ENCODE results near the gene CDC42SE2. TPM values are rescaled to one million over a fixed set of nuclear protein-coding genes. Genes with fewer than 3 reads are reported as not detected.

The CDC42SE2 gene
- total RNA-seq, 1 donor from 2014 or later, result 23.6 TPM

- Mint-ChIP-seq H3K4me1 (no peaks in the 10 kb centered on the region), H3K36me3 (no peaks in the 10 kb centered on the region), H3K9me3 (no peaks in the 10 kb centered on the region)
Measured at GRCh38 chr5:131221008-131221703, 42.7 kb upstream of the CDC42SE2 start.

GRCh38 chr5:131221888-131222287, 42.0 kb upstream of the CDC42SE2 start:
- Mint-ChIP-seq H3K27ac (no peak overlapping the region), H3K4me3 (no peak overlapping the region), H3K9me3 (no peaks in the 10 kb centered on the region), H3K4me1 (no peaks in the 10 kb centered on the region), H3K36me3 (no peaks in the 10 kb centered on the region), H3K27me3 (ENCODE audit: low read depth) (no peaks in the 10 kb centered on the region)
- no peak for TF ChIP-seq CTCF (IDR thresholded peaks at IDR 0.05; ENCODE audit: unreplicated experiment)
- no peak for DNase-seq (ENCODE audit: low spot score in 2 of 2, unreplicated experiment in 2 of 2)

More at GRCh38 chr5:131221008-131221703, 42.7 kb upstream of the CDC42SE2 start:
- TF ChIP-seq CTCF (IDR thresholded peaks at IDR 0.05; ENCODE audit: unreplicated experiment), result no peak
- Mint-ChIP-seq H3K4me3 (no peak overlapping the region), H3K27me3 (ENCODE audit: low read depth) (no peaks in the 10 kb centered on the region), H3K27ac (no peak overlapping the region)
- no peak for DNase-seq (ENCODE audit: low spot score in 2 of 2, unreplicated experiment in 2 of 2)

GRCh38 chr5:131222731-131223130, 41.1 kb upstream of the CDC42SE2 start:
- no peak for TF ChIP-seq CTCF (IDR thresholded peaks at IDR 0.05; ENCODE audit: unreplicated experiment)
- no peak for DNase-seq (ENCODE audit: low spot score in 2 of 2, unreplicated experiment in 2 of 2)
- no peaks in the 10 kb centered on the region for H3K4me1 Mint-ChIP-seq
- no peaks in the 10 kb centered on the region for H3K36me3 Mint-ChIP-seq
- H3K27me3 Mint-ChIP-seq (ENCODE audit: low read depth), result no peaks in the 10 kb centered on the region
- H3K9me3 Mint-ChIP-seq, result no peaks in the 10 kb centered on the region
- H3K27ac Mint-ChIP-seq, result no peak overlapping the region
- H3K4me3 Mint-ChIP-seq, result no peak overlapping the region

GRCh38 chr5:131223751-131224386, 40.0 kb upstream of the CDC42SE2 start:
- TF ChIP-seq CTCF (IDR thresholded peaks at IDR 0.05; ENCODE audit: unreplicated experiment), result no peak
- no peaks in the 10 kb centered on the region for H3K36me3 Mint-ChIP-seq
- no peak for DNase-seq (ENCODE audit: low spot score in 2 of 2, unreplicated experiment in 2 of 2)
- no peaks in the 10 kb centered on the region for H3K27me3 Mint-ChIP-seq (ENCODE audit: low read depth)
- H3K4me3 Mint-ChIP-seq, result no peak overlapping the region
- H3K9me3 Mint-ChIP-seq, result no peaks in the 10 kb centered on the region
- no peaks in the 10 kb centered on the region for H3K4me1 Mint-ChIP-seq
- H3K27ac Mint-ChIP-seq, result no peak overlapping the region

GRCh38 chr5:131224387-131225201, 39.3 kb upstream of the CDC42SE2 start:
- Mint-ChIP-seq H3K4me1 (no peaks in the 10 kb centered on the region), H3K36me3 (no peaks in the 10 kb centered on the region), H3K27me3 (ENCODE audit: low read depth) (no peaks in the 10 kb centered on the region), H3K27ac (no peak overlapping the region), H3K4me3 (no peak overlapping the region), H3K9me3 (no peaks in the 10 kb centered on the region)
- no peak for TF ChIP-seq CTCF (IDR thresholded peaks at IDR 0.05; ENCODE audit: unreplicated experiment)
- no peak for DNase-seq (ENCODE audit: low spot score in 2 of 2, unreplicated experiment in 2 of 2)
